ENCODE results near the gene PAFAH1B2.

PAFAH1B2 gene

DNA sequence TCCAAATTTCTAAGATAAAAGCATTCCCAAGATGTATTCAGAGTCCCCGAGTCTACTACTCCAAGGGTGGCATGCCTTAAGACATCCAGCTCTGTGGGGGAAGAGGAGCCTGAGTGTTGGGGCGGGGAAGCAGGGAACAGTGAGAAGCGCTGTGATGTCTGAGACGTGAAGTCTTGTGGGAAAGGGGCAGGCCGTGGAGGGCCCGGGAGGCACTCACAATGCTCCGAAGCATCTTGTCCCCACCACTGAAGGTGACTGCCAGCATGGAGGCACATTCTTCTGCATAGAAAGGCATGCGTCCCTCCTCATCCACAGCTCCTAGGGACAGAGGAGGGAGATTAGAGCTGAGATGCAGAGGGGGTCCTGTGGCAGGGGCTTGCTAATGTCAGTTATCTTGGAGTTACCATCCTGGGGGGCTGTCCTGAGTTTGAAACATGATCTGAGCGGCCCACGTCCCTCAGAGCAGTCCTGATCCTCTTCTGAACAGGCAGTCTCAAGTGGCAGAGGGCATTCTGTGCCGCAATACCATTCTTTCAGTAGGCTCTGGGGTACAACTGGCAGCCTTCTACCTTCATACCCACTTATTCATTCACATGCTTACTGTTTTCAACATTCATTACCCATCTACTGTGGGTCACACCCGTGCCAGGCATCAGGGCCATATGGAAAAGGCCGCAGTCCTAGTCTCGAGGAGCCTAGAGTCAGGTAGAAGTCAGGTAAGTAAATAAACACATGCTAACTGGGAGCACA, 79.1 kb downstream of the PAFAH1B2 start:
- no peak for DNase-seq

DNA sequence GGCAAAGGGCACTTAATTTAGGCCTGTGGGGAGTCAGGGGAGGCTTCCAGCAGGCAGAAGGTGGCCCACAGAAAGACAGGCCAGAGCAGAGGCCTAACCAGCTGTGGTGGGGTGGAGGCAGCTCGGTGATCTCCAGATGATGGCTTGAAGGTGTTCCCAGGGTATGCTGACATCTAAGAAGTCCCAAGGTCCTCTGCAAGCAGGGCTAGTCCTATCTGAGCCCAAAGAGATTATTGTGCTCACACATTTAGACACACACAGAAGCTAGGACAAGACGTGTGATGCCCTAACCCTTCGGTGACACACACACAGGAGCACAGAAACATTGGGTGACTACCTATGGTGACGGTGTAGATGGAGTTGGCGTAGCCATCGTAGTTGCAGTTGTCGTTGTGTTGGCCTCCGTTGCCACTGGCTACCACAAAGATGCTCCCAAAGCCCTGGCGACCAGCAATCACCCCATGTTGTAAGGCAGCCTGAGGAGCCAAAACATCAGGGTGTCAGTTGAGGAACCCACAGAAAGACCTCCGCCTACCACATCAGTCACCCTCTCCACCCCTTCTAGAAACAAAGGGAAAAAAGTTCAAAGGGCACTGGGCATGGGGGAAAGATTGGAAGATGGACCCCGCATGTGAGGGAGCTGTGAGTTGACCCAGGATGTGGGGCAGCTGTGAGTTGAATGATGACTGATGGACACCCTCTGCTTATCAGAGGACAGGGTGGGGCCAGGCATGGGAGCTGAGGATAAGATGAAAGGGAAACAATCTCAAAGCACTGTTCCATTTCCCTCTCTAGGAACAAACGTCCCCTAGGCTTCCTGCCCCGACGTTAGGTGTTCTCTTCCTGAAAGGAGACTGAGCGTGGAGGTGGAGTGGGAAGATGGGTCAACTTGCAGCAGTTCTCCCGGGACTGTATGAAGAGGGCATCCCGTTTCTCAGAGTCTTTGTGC, 79.9 kb downstream of the PAFAH1B2 start:
- no peak for DNase-seq

DNA sequence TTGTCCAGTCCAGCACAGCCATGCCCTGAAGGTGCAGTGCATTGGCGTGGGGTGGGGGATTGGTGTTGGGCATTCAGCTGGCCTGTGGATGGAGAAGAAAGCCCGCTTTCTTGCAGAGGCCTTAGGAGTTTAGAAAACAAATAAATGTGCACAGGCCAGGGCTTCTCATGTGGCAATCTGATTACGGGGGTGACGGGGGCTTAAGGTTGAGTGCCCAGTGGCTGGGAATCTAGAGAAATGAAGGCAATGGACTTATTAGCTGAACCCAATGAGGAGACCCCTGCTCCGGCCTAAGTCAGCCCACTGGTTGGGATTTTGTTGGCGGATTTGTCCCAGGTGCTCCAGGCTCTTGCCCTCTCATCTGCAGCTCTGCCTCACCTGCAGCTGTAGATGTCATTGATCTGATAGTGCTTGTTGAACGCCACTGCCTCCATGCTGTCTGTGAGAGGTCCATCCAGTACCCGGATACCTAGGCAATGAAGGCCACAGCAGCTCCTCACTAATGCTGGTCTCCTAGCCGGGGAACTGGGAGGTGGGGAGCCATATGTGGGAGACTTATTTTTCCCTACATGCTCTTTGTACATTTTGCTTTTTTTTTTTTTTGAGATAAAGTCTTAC, 81.6 kb downstream of the PAFAH1B2 start:
- no peak for DNase-seq

Data from NCI-H446 (cell line).